Neural progenitor cell (in vitro differentiated cells): Measurements from ENCODE around the gene LDLRAD4. TPM values are rescaled to one million over a fixed set of nuclear protein-coding genes. Genes with fewer than 3 reads are reported as not detected.

Experiments used
- DNase-seq: peaks from one replicate; pipeline ENCODE4 v3.0.0-alpha.2; 2016; ENCODE audit warnings: low spot score
- H2AFZ ChIP-seq: fragments of 200-600 bp; sonication (generic); replicated peaks from 2 replicates; pipeline ENCODE4 v1.6.1; 2016; ENCODE audit warnings: antibody characterized with exemption
- H3F3A ChIP-seq: fragments of 200-600 bp; sonication (generic); 2 replicates; pipeline ENCODE4 v1.6.1; 2016; ENCODE audit warnings: antibody characterized with exemption, low read depth
- H3K27ac ChIP-seq: fragments of 200-600 bp; sonication (generic); 2 replicates; pipeline ENCODE4 v1.5.1; 2016; ENCODE audit warnings: mild to moderate bottlenecking
- H3K27me3 ChIP-seq: fragments of 200-600 bp; sonication (generic); 2 replicates; pipeline ENCODE4 v1.6.1; 2016; ENCODE audit warnings: mild to moderate bottlenecking, moderate library complexity
- H3K36me3 ChIP-seq: fragments of 200-600 bp; sonication (generic); 2 replicates; pipeline ENCODE4 v1.5.1; 2016
- H3K4me1 ChIP-seq: fragments of 200-600 bp; sonication (generic); 2 replicates; pipeline ENCODE4 v1.6.1; 2016; ENCODE audit warnings: mixed run types
- H3K4me2 ChIP-seq: fragments of 200-600 bp; sonication (generic); 2 replicates; pipeline ENCODE4 v1.6.1; 2016
- H3K4me3 ChIP-seq: fragments of 200-600 bp; sonication (generic); 2 replicates; pipeline ENCODE4 v1.5.1; 2016
- H3K79me2 ChIP-seq: fragments of 200-600 bp; sonication (generic); 2 replicates; pipeline ENCODE4 v1.6.1; 2016; ENCODE audit warnings: low read depth
- H3K9ac ChIP-seq: fragments of 200-600 bp; sonication (generic); 2 replicates; pipeline ENCODE4 v1.6.1; 2016
- H3K9me3 ChIP-seq: fragments of 200-600 bp; sonication (generic); 2 replicates; pipeline ENCODE4 v1.5.1; 2016; ENCODE audit warnings: low read depth
- H4K20me1 ChIP-seq: fragments of 200-600 bp; sonication (generic); 2 replicates; pipeline ENCODE4 v1.6.1; 2016; ENCODE audit warnings: low read depth
- H3K27ac Mint-ChIP-seq: 3 replicates; pipeline ENCODE4 v1.8.0; 2021; ENCODE audit warnings: mixed read lengths
- H3K27me3 Mint-ChIP-seq: 2 replicates; pipeline ENCODE4 v1.8.0; 2022; ENCODE audit warnings: low read depth, mild to moderate bottlenecking, inconsistent platforms, moderate library complexity, mixed read lengths; ENCODE audit not compliant: insufficient read depth
- H3K36me3 Mint-ChIP-seq: 3 replicates; pipeline ENCODE4 v1.8.0; 2021; ENCODE audit warnings: mixed read lengths
- H3K4me1 Mint-ChIP-seq: 3 replicates; pipeline ENCODE4 v1.8.0; 2021; ENCODE audit warnings: mixed read lengths
- H3K4me3 Mint-ChIP-seq: 3 replicates; pipeline ENCODE4 v1.8.0; 2021; ENCODE audit warnings: mild to moderate bottlenecking, moderate library complexity, mixed read lengths
- H3K9me3 Mint-ChIP-seq: 3 replicates; pipeline ENCODE4 v1.8.0; 2020; ENCODE audit warnings: mixed read lengths
- EZH2 ChIP-seq: fragments of 200-600 bp; sonication (generic); IDR thresholded peaks from 2 replicates; pipeline ENCODE4 v1.6.1; 2017; ENCODE audit warnings: antibody characterized with exemption, mild to moderate bottlenecking, moderate library complexity
- EZH2phosphoT487 ChIP-seq: fragments of 200-600 bp; sonication (generic); IDR thresholded peaks from 2 replicates; pipeline ENCODE4 v1.6.1; 2017; ENCODE audit warnings: antibody characterized with exemption
- total RNA-seq: library from RNA; depleted of rRNA; stranded (reverse); fragments of >200 nt; gene quantifications from 2 replicates; pipeline ENCODE4 v1.2.3, GENCODE V29; 2015; ENCODE audit warnings: low replicate concordance
- TF ChIP-seq, protein P1 (sequence below): fragments of 200-600 bp; sonication (generic); IDR thresholded peaks from 2 replicates; pipeline ENCODE4 v1.5.1; 2017; ENCODE audit warnings: antibody characterized with exemption, mild to moderate bottlenecking

The LDLRAD4 gene
- total RNA-seq, 1 donor from 2014 or later: 0.65 TPM

DNA sequence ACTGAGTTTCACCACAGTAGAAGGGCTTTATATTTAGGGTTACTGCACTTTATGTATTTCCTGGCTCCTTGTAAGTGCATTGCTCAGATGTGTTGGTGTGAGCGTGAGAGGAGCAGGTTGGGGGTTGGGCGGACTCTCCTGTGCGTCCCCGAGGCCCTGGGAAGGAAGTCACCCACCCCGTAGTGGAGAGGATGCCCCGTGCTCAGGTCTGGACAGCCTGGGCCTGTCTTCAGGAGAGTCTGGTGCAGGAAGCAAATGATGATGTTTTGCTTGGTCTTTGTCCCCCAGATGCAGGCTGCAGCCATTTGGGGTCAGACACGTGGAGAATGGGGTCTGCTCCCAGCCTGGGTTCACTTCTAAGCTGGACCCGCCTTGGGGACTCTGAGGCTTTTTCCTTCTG is 182.8 kb downstream of the LDLRAD4 start:
- Histone ChIP-seq H2AFZ (no peak overlapping the region), H3K9me3 (no peaks in the 10 kb centered on the region), H3K79me2 (no peaks in the 10 kb centered on the region), H3K4me3 (no peak overlapping the region), H3K27ac (no peak overlapping the region), H3K4me2 (no peak overlapping the region), H3K27me3 (no peaks in the 10 kb centered on the region), H3K36me3 (no peaks in the 10 kb centered on the region), H4K20me1 (no peaks in the 10 kb centered on the region), H3K9ac (no peak overlapping the region), H3K4me1 (no peaks in the 10 kb centered on the region), H3F3A (no peaks in the 10 kb centered on the region)
- H3K27ac Mint-ChIP-seq: no peak overlapping the region
- no peaks in the 10 kb centered on the region for H3K36me3 Mint-ChIP-seq
- H3K4me3 Mint-ChIP-seq: no peak overlapping the region
- DNase-seq: no peak
- H3K9me3 Mint-ChIP-seq: no peaks in the 10 kb centered on the region
- H3K4me1 Mint-ChIP-seq: peaks cover 2% of the 10 kb centered on the region
- H3K27me3 Mint-ChIP-seq: peaks cover 6% of the 10 kb centered on the region
- TF ChIP-seq EZH2 (no peak), EZH2phosphoT487 (no peak)
- TF ChIP-seq, protein P1, sequence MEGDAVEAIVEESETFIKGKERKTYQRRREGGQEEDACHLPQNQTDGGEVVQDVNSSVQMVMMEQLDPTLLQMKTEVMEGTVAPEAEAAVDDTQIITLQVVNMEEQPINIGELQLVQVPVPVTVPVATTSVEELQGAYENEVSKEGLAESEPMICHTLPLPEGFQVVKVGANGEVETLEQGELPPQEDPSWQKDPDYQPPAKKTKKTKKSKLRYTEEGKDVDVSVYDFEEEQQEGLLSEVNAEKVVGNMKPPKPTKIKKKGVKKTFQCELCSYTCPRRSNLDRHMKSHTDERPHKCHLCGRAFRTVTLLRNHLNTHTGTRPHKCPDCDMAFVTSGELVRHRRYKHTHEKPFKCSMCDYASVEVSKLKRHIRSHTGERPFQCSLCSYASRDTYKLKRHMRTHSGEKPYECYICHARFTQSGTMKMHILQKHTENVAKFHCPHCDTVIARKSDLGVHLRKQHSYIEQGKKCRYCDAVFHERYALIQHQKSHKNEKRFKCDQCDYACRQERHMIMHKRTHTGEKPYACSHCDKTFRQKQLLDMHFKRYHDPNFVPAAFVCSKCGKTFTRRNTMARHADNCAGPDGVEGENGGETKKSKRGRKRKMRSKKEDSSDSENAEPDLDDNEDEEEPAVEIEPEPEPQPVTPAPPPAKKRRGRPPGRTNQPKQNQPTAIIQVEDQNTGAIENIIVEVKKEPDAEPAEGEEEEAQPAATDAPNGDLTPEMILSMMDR: no peak

DNA sequence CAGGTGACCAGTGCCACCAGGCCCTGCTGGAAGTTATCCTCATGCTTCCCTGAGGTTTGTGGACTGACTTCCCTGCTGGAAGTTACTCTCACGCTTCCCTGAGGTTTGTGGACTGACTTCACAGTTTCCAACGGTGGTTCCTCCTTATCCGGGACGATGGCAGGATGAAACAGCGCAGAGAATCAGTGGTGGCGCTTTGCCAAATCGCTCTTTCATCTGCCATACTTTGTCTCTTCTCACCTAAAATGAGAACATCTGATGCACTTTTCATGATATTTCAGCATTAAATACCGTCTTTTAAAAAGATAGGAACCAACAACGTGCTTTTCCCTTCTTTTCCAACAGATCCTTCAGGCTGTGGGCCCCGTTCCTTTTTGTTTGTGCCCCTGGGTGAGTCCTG is 183.3 kb downstream of the LDLRAD4 start:
- no peaks in the 10 kb centered on the region for H4K20me1 ChIP-seq
- H3K9ac ChIP-seq: no peak overlapping the region
- no peaks in the 10 kb centered on the region for H3K9me3 ChIP-seq
- H3K4me1 ChIP-seq: no peaks in the 10 kb centered on the region
- H3K27ac ChIP-seq: no peak overlapping the region
- peak overlapping the region; percentile 14 for H3K27ac Mint-ChIP-seq
- no peaks in the 10 kb centered on the region for H3F3A ChIP-seq
- H3K4me3 ChIP-seq: no peak overlapping the region
- H3K36me3 ChIP-seq: no peaks in the 10 kb centered on the region
- no peak overlapping the region for H2AFZ ChIP-seq
- peaks cover 4% of the 10 kb centered on the region for H3K27me3 Mint-ChIP-seq
- H3K9me3 Mint-ChIP-seq: no peaks in the 10 kb centered on the region
- peaks cover 2% of the 10 kb centered on the region for H3K4me1 Mint-ChIP-seq
- no peaks in the 10 kb centered on the region for H3K79me2 ChIP-seq
- no peak overlapping the region for H3K4me3 Mint-ChIP-seq
- no peaks in the 10 kb centered on the region for H3K27me3 ChIP-seq
- TF ChIP-seq, protein P1: no peak
- TF ChIP-seq EZH2: no peak
- TF ChIP-seq EZH2phosphoT487: no peak
- H3K36me3 Mint-ChIP-seq: no peaks in the 10 kb centered on the region
- no peak for DNase-seq
- H3K4me2 ChIP-seq: no peak overlapping the region

DNA sequence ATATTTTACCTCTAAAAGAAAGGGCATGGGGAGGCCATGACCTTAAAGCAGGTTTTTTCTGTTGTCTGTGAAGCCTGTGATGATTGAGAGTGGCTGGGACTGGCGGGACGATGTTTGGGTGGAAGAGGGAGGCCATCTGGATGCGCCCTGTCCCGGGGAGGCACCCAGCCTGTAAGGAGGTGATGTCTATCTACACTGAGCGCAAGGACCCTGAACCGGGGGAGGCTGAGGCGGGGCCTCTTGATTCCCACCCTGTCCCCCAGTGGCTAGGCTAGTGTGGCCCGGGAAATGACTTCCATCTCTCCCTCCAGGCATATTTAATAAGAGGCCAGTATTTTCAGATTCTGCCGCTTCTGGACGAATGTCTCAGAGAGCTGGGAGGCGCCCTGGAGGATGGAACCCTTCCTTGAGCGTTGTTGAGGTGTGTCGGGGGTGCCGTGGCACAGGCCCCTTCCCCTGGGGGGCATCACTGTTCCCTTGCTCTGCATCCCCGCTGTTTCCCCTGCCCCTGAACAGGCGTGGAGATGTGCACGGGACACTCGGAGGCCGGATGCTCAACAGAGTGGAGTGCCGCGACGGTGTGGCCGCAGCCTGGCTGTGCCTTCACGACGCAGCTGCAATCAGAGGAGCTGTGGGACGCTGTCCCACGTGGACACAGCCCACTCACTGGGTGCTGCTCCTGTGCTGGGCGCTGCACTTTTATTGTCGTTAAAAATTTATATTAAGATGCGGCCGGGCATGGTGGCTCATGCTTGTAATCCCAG is 185.4 kb downstream of the LDLRAD4 start:
- no peak for DNase-seq
- Histone ChIP-seq H3K27me3 (no peaks in the 10 kb centered on the region), H3K9ac (no peak overlapping the region), H2AFZ (no peak overlapping the region), H3K36me3 (no peaks in the 10 kb centered on the region), H3K9me3 (no peaks in the 10 kb centered on the region), H3K4me1 (no peaks in the 10 kb centered on the region), H3K27ac (no peak overlapping the region), H3K4me3 (no peak overlapping the region), H3K79me2 (no peaks in the 10 kb centered on the region), H4K20me1 (no peaks in the 10 kb centered on the region), H3F3A (no peaks in the 10 kb centered on the region), H3K4me2 (no peak overlapping the region)
- Mint-ChIP-seq H3K4me3 (no peak overlapping the region), H3K4me1 (peaks cover 2% of the 10 kb centered on the region), H3K27me3 (peaks cover 2% of the 10 kb centered on the region), H3K27ac (no peak overlapping the region), H3K36me3 (no peaks in the 10 kb centered on the region), H3K9me3 (no peaks in the 10 kb centered on the region)
- TF ChIP-seq, protein P1: no peak
- TF ChIP-seq EZH2phosphoT487 (no peak), EZH2 (no peak)
